Hepatocyte (in vitro differentiated cells): ENCODE data around the gene B3GAT3.

Experiments
- CTCF ChIP-seq: fragments of 200-600 bp; sonication (generic); IDR thresholded peaks from 2 replicates; pipeline ENCODE4 v1.5.1; 2016; ENCODE audit warnings: antibody characterized with exemption, mild to moderate bottlenecking; ENCODE audit not compliant: poor library complexity
- EZH2 ChIP-seq: fragments of 200-600 bp; sonication (generic); IDR thresholded peaks from 2 replicates; pipeline ENCODE4 v1.6.1; 2016; ENCODE audit warnings: antibody characterized with exemption, mild to moderate bottlenecking, borderline replicate concordance
- EZH2phosphoT487 ChIP-seq: fragments of 200-600 bp; sonication (generic); IDR thresholded peaks from one replicate; pipeline ENCODE4 v1.6.1; 2018; ENCODE audit warnings: antibody characterized with exemption, mild to moderate bottlenecking, low read depth, moderate library complexity; ENCODE audit not compliant: unreplicated experiment, severe bottlenecking

GRCh38 chr11:62569611-62570010 lies 52.2 kb downstream of the B3GAT3 start:
- no peak for TF ChIP-seq CTCF
- TF ChIP-seq EZH2, result no peak
- no peak for TF ChIP-seq EZH2phosphoT487
